GM18909 (cell line): Measurements from ENCODE around the gene ADCY2.

ENCODE experiments used
- ATAC-seq: cut with Tn5 transposase; IDR thresholded peaks from one replicate; pipeline ENCODE4 v1.9.1; 2021; ENCODE audit warnings: mild to moderate bottlenecking; ENCODE audit not compliant: unreplicated experiment, poor library complexity

Gene ADCY2

DNA sequence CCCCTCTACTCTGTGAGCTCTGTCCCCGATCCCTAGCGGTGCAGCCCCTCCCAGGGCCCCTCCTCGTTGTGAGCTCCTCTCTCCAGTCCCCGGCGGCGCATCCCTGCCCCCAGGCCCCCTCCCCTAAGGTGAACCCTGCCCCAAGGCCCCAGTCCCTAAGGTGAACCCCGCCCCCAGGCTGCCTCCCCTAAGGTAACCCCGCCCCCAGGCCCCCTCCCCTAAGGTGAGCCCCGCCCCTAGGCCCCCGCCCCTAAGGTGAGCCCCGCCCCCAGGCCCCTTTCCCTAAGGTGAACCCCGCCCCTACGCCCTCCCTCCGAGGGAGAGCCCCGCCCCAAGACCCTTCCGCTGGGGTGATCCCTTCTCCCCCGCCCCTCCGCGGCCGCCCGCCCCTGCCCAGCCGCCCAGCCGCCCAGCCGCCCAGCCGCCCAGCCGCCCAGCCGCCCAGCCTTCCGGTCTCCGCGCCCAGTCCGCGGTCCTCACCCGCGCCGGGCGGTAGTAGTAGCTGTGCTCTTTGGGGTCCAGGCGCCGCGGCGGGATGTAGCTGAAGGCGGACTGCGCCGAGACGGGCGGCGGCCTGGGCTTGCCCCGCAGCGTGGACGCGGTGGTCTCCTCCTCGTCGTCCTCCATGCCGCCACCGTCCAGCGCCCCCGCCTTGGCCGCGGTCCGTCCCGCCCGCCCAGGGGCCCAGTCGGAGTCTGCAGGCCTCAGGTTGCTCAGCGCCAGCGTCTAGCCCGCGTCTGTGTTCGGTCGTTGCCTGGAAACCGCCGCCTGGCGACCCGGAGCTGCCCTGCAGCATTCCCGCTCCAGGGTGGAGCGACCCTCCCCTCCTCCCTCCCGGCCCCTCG lies 454.7 kb downstream of the ADCY2 start, which contains the start of gene CFAP90:
CFAP90 (minus strand) TSS at position 739 of the 845 bp plus-strand sequence; CDS start at position 627, 112 bp downstream.
- ATAC-seq: no peak

DNA sequence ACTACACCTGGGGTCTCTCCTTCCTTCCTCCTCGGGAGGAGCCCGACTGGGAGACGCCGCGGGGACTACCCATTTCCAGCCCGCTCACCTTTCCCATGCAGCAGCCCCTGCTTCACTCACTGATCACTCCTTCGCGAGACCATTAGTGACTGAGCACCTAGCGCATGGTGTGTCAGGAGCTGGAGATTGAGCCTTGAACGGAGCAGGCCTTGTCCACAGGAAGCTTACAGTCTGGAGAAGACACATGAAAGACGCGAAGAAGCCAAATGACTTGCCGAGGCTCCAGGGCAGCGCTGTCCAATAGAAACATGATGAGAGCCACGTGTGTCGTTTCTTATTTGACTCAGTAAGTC lies 455.3 kb downstream of the ADCY2 start:
- ATAC-seq: no peak

DNA sequence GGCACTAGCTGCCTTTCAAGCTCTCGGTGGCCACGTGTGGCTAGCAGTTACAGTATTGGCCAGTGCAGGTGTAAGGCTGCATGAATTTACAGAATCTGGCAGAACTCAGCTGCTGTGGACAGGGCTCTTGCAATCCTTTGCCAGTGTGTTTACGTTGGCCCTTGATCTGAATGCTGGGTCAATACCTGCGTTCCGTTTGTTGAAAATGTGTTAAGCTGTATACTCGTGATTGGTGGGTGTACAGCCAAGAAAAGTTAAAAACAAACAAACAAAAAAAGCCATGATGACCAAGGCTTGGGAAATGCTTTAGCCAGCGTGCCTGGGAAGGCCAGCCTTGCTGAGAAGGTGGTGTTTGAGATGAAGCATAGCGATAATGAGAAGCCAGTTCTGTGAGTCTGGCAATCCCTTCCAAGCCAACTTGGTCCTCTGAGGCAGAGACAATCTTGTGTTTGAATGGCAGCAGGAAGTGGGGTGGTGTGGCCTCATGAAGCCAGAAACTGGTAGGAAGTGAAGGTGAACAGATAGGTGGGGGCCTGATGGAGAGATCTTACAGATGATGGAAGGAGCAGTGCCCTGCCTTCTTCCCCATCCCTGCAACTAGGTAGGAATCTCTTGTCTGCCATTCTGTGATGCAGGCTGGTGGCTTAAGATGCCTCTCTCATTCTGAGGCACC lies 455.8 kb downstream of the ADCY2 start:
- no peak for ATAC-seq

DNA sequence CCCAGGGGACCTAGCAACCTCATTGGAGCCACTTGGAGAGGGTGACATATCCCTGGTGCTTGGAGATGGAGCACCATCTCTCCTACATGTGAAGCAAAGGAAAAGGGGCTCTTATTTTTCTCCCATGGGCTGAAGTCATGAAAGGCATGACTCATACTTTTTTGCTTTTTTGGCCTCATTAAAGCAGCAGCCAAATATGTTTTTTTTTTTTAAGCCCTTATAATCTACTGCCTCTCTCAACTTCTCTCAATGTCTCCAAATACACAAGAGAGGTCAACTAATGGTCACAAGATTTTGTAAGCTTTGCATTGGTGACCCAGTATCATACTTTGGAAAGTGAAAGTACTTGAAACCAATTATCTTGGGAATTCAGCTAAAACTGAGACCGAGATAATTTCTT lies 456.6 kb downstream of the ADCY2 start:
- ATAC-seq: no peak

DNA sequence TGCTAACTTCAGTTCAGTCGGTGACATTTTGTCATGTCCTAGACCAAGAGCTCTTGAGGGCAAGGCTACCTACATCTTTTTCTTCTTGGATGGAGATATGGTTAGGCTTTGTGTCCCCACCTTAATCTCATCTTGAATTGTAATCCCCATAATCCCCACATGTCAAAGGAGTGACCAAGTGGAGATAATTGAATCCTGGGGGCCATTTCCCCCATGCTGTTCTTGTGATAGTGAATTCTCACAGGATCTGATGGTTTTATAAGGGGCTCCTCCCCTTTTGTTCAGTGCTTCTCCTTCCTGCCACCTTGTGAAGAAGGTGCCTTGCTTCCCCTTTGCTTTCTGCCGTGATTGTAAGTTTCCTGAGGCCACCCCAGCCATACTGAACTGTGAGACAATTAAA lies 457.1 kb downstream of the ADCY2 start:
- ATAC-seq: no peak

DNA sequence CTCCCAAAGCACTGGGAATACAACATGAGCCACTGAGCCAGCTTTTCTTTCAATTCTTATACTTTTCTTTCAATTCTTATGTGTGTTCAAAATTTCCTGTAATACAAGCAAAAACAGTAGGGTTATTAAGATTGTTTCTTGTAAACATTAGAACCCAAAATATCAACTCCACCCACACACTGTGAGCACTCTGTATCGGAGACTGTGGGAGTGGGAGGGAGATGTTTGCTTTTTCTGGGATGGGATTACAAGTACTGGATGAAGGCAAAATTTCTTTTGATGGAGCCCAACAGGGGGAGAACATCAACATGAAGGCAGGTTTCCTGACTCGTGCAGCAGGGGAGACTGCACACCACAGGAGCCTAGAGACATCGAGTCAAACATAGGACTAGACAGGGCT lies 459.7 kb downstream of the ADCY2 start:
- ATAC-seq: no peak

DNA sequence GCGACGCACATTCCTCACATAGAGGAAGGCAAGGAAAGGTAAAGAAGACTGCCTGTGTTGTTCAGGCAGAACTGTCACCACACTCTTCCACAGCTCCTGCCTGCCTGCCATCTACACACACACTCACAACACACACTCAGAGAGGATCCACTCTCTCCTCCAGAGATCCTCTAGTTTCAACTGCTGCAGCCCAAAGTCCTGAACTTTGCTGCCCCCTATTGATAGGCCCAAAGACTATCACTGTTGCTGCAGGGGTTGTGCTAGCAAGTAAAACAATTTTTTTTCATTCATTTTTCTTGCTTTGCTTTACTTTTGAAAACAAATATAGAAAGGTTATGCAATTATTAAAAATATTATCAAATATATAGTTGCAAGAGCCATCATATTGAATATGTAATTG lies 460.9 kb downstream of the ADCY2 start:
- ATAC-seq: no peak

DNA sequence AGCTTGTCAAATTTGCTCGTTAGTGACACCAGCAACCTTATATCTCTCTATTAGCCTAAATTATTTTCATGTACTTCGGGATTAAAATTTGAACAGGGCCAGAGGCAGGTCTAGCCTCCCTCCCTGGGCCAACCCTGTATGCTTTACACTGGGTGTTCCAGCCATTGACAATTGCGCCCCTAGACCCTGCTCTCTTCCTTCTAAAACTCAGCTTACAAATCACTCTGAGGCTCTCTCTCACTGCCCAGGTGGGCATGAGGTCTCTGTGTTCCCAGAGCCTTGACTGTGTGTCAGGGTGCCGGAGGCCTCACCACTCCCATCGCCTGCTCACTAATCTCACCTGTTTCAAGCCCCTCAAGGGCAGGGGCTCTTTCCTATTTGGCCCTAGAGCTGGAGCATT lies 461.4 kb downstream of the ADCY2 start:
- no peak for ATAC-seq

DNA sequence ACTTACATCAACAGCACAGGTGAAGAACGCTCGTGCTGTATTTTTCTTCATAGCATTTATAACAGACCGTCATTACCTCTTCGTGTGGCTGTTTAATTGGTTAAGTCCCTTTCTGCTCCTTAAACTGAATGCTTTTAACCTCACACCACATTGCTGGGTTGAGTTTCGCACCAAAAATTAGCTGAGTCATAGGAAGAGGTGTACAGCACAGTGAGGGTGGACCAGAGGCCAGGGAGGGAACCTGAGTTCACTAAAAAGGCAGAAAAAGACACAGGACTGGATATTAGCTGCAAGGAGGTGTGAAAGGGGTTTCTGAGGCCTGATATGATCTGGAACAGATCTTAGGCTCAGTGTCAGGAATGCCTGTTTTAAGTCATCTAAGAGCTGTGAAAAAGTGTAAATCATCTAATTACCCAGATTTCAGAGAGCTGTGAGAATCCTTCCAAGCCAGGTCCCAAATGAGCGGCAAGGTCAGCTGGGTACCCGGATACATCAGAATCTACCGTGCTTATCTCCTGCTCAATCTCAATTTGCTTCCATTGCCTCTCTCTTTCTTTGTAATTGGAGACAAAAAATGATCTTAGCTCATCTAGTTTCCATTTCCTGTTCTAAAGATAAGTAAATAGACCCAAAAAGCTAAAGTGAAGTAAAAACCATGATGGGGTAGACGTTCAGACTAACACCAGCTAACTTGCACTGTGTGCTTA lies 462.1 kb downstream of the ADCY2 start:
- ATAC-seq: no peak

DNA sequence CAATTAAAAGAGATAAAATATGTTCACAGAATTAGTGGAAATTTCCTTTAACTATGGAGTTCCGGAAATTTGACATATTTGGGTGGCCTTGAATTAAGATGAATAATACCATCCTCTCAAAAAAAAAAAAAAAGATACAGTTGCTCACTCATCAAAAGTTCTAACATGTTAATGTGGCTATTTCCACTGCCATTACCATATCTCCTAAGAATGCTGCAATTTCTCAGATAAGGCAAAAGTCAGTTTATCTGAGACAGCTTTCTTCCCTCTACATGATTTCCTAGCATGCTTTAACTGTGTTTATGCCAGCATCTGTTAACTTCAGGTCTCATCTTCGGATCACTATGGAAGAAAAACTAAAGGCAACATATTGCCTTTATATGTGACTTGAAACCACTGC lies 470.3 kb downstream of the ADCY2 start:
- ATAC-seq: no peak

DNA sequence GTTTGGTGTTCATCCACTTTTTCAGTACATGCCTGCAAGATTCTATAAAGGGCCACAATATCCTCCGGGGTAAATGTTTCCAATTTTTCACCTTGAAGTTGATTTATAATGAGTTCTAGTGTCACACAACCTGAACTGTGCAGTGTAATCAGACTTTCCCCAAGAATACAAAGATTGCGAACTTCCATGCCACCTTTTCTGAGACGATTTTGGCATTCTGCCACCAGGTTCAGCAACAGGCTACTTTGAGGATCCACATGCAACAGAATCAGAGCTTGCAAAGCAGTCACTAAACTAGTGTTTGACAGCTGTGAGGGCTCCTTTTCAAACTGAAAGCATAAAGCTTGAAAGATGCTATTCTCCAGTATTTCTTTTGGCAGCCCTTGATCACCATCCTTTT lies 471.3 kb downstream of the ADCY2 start:
- ATAC-seq: no peak

DNA sequence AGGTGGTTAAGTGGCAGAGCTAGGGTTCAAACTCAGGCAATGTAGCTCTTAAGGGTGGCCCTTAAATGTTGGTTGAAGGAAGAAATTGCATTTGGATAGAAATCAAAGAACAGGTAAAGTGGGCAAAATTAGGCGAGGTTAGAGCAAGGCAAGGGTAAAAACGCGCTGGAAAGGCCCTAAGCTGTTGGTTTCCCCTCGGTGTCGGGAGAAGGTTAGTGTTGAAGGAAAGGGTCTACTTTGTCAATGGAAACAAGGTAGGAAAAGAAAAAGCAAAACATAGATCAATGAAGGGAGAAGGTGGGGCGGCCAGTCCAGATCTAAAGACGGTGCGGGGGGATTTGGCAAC lies 472.5 kb downstream of the ADCY2 start:
- ATAC-seq: no peak

DNA sequence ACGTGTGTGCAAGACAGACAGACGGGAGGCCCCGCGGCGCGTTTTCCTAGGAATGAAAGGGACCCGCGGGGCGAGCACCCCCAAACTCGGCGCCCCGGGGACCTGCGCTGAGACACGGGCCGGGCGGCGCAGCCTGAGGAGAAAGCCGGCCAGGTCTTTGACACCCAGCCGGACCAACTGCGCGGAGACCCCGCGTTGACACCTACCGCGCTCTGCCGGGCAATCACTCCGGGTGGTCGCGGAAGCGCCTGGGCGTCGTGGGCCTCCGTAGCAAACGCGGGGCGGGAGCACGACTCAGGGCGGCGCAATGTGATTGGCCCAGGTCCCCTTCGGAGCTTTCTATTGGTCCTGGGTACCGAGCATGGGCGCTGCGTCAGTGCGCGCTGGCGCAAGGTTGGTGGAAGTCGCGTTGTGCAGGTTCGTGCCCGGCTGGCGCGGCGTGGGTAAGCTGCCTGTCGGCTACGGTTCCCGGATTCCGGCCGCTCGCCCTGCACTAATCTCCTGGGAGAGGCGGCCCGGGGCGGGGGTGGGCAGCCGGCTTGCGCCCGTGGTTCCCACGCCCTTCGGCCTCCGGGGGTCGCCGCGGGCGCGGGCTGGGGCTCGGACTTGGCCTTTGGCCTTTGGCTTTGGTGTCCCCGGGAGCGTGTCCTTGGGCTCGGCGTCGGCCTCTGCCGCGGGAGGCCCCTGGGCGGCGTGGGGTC lies 473.0 kb downstream of the ADCY2 start, which contains the start of the genes FASTKD3 and MTRR:
FASTKD3 (minus strand) TSS at position 259 of the 701 bp plus-strand sequence. CDS start 948 bp downstream, outside the sequence.
MTRR (plus strand) TSS at position 376 of the 701 bp plus-strand sequence. CDS start 1,647 bp downstream, outside the sequence.
- ATAC-seq: peak; percentile 98

DNA sequence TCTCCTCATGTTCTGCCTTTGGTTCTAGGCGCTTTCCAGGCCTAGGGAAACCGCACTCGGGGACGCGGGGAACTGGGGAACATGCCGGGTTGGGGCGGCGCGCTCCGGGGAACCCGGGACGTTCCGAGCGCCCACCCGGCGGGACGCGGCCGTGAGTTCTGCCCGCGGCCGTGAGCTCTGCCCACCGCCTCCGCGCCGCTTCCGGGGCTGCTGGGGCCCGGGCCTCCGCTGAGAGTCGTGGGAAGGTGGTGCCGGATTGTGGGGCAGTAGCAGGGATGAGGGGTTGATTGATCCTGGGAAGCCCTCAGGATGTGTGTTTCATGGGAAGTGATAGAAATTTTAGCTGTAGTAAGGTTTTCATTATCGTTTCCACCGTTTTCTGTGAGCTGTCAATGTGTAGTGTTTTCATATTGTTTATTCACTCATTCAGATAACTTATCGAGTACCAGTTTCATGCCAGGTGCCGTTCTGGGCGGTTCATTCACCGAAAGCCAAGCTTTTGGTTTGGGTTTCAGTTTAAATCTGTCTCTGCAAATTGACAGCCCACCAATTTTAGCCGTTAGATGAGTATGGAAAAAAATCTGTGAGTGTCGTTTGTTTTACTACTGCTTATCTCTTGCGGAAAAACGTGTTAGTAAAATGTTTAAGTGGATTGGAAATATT lies 473.7 kb downstream of the ADCY2 start:
- peak; percentile 34 for ATAC-seq

DNA sequence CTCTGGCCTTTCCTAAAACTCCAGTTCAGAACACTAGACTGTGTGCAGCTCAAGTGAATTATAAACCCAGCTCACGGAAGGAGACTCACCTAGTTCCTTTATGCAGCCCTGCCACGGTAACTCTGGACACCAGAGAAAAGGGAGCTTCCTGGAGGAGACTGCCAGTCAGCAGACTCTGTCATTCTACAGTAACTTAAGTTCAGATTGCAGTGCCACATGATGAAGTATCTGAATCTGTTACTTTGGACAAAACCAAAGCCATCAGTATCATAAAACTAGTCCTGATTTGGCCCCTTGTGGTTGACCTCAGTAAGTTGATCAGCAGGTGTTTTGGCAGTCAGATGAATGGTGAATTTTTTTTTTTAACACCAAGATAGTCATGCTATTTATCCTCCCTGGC lies 475.7 kb downstream of the ADCY2 start:
- ATAC-seq: peak; percentile 32

DNA sequence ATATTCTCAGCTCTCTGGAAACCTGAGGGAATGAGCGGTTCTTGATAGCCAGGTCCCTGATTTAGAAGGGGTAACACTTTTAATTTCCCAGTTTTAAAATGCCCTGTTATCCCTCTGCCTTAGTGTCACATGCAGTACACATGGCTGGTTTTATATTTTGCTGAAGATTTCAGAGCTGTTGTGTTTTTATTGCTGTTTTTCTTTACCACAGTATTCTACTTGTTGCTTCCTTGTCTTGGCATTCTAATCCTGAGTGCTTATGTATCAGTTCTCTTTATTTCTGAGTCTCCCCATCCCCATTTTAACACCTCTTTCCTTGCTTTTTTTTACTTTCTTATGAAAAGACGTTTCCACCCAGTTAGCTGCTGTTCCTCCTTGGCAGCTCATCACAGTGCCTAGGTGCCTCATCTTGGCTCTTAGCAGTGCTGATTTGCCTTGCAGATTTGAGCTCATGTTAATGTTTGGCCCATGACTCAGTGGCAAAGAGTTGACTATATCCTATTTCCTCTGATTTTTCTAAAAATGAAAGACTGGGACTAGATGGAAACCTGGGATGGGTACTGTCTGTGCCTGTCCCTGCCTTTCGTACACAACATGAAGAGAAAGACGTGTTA lies 476.7 kb downstream of the ADCY2 start:
- no peak for ATAC-seq

DNA sequence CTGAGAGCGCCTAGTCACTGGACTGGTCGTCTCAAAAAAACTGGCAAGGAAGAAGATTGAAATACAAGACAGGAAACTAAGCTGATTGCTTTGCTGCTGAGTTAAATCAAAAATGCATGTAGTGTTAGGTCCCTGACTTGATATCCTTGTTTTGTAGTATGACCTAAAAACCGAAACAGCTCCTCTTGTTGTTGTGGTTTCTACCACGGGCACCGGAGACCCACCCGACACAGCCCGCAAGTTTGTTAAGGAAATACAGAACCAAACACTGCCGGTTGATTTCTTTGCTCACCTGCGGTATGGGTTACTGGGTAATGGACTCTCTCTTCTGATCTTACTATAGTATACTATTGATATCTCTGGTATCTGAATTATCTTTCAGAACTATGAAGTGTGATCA lies 477.3 kb downstream of the ADCY2 start:
- no peak for ATAC-seq

DNA sequence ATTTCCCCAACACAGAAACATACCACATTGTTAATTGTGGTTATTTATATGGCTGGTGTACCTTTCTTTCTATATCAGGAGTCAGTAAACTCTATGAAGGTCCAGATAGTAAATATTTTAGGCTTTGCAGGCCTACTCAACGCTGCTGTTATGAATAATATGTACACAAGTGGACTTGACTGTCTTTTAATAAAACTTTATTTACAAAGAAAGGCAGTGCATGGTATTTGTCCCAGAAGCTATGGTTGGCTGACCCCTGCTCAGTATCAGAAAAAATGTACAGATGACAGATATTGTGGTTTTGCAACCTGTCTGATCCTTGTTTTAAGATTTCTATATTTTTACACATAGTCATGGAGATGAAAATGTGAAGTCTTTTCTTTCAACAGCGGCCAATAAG lies 478.7 kb downstream of the ADCY2 start:
- ATAC-seq: no peak

DNA sequence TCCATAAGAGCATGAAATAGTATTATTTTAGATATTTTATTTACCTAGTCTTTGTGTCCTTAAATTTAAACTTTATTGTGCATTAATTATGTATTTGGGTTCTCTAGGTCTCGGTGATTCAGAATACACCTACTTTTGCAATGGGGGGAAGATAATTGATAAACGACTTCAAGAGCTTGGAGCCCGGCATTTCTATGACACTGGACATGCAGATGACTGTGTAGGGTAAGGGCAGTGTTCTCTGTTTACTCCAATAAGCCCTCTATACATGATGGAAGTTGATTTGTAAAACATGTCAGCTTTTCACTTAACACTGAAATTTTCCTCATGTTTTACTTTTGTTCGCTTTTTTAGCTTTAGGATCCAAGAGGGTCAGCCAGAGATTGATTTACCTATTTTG lies 479.2 kb downstream of the ADCY2 start:
- no peak for ATAC-seq

DNA sequence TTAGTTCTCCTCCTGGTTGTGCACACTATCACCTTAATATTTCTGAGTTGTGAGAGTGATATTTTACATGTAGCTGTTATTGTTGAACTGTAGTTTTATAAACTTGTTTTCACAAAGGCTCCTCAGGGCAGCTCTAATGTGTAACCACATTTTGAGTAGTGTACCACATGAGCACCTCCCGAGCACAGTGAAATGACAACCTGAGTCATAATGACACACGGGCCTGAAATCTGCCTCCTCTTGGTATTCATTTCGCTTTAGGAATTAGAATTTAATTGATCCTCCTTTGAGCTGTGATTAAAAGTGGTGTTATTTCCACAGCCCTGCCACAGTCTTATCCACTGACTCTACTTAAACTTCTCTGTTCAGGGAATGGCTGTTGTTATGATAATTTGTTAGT lies 480.9 kb downstream of the ADCY2 start:
- peak; percentile 51 for ATAC-seq
